GM23338 (cell line): ENCODE data around the gene RFNG. TPM values are rescaled to one million over a fixed set of nuclear protein-coding genes. Genes with fewer than 3 reads are reported as not detected.

Experiments
- ATAC-seq: fragments of 200-7000 bp; cut with Tn5 transposase; 3 replicates; pipeline ENCODE4 v1.9.1; 2020
- DNase-seq: peaks from one replicate; pipeline ENCODE4 v3.0.0-alpha.2; 2015; ENCODE audit warnings: low spot score
- H2AFZ ChIP-seq: fragments of 200-600 bp; sonication (generic); 2 replicates; pipeline ENCODE4 v1.8.0; 2016; ENCODE audit warnings: antibody characterized with exemption, mild to moderate bottlenecking, moderate library complexity
- H3F3A ChIP-seq: fragments of 200-600 bp; sonication (generic); replicated peaks from 2 replicates; pipeline ENCODE4 v1.8.0; 2017; ENCODE audit warnings: antibody characterized with exemption, mixed run types, low read depth
- H3K27ac ChIP-seq: fragments of 200-600 bp; sonication (generic); 2 replicates; pipeline ENCODE4 v1.6.1; 2016; ENCODE audit warnings: low read depth
- H3K27me3 ChIP-seq: fragments of 200-600 bp; sonication (generic); 2 replicates; pipeline ENCODE4 v1.8.0; 2016; ENCODE audit warnings: mild to moderate bottlenecking, mixed run types, moderate library complexity; ENCODE audit not compliant: insufficient read depth
- H3K36me3 ChIP-seq: fragments of 200-600 bp; sonication (generic); 2 replicates; pipeline ENCODE4 v1.8.0; 2016; ENCODE audit warnings: mild to moderate bottlenecking; ENCODE audit not compliant: insufficient read depth
- H3K4me1 ChIP-seq: fragments of 200-600 bp; sonication (generic); 2 replicates; pipeline ENCODE4 v1.8.0; 2016; ENCODE audit warnings: mild to moderate bottlenecking, moderate library complexity; ENCODE audit not compliant: insufficient read depth
- H3K4me2 ChIP-seq: fragments of 200-600 bp; sonication (generic); 2 replicates; pipeline ENCODE4 v1.7.1; 2017; ENCODE audit warnings: mixed run types
- H3K4me3 ChIP-seq: fragments of 200-600 bp; sonication (generic); 2 replicates; pipeline ENCODE4 v1.6.1; 2016; ENCODE audit warnings: mixed run types
- H3K79me2 ChIP-seq: fragments of 200-600 bp; sonication (generic); replicated peaks from 2 replicates; pipeline ENCODE4 v1.8.0; 2017; ENCODE audit warnings: mild to moderate bottlenecking; ENCODE audit not compliant: insufficient read depth
- H3K9me2 ChIP-seq: fragments of 200-600 bp; sonication (generic); 2 replicates; pipeline ENCODE4 v1.8.0; 2017; ENCODE audit not compliant: insufficient read depth
- H4K20me1 ChIP-seq: fragments of 200-600 bp; sonication (generic); replicated peaks from 2 replicates; pipeline ENCODE4 v1.8.0; 2017; ENCODE audit warnings: mild to moderate bottlenecking; ENCODE audit not compliant: insufficient read depth
- H3K27ac Mint-ChIP-seq: 2 replicates; pipeline ENCODE4 v1.8.0; 2020; ENCODE audit warnings: inconsistent platforms, mild to moderate bottlenecking, moderate library complexity, mixed read lengths
- H3K27me3 Mint-ChIP-seq: 3 replicates; pipeline ENCODE4 v1.8.0; 2022; ENCODE audit warnings: low read depth, mild to moderate bottlenecking, moderate library complexity, mixed read lengths, inconsistent platforms; ENCODE audit not compliant: insufficient read depth, poor library complexity
- H3K36me3 Mint-ChIP-seq: 3 replicates; pipeline ENCODE4 v1.8.0; 2021; ENCODE audit warnings: low read depth, mild to moderate bottlenecking, inconsistent platforms, moderate library complexity, mixed read lengths
- H3K4me1 Mint-ChIP-seq: 3 replicates; pipeline ENCODE4 v1.8.0; 2020; ENCODE audit warnings: mild to moderate bottlenecking, inconsistent platforms, mixed read lengths
- H3K4me3 Mint-ChIP-seq: 3 replicates; pipeline ENCODE4 v1.8.0; 2021; ENCODE audit warnings: moderate library complexity, mild to moderate bottlenecking, inconsistent platforms, mixed read lengths
- H3K9me3 Mint-ChIP-seq: 3 replicates; pipeline ENCODE4 v1.8.0; 2020; ENCODE audit warnings: moderate library complexity, mild to moderate bottlenecking, inconsistent platforms, mixed read lengths
- CREB1 ChIP-seq: fragments of 250-450 bp; sonication (Bioruptor Pico); IDR thresholded peaks from 2 replicates; pipeline ENCODE4 v1.5.0; 2020; ENCODE audit warnings: low read depth, mild to moderate bottlenecking, moderate library complexity
- CTCF ChIP-seq, 2 experiments: fragments of 200-600 bp in 1 of 2; sonication (generic) in 1 of 2; conservative IDR thresholded peaks; 2 replicates each; pipeline versions ENCODE4 v1.5.1 to v1.6.1; 2016 to 2017; ENCODE audit warnings: antibody characterized with exemption in 2 of 2, low read depth in 2 of 2, mild to moderate bottlenecking in 2 of 2, moderate library complexity in 1 of 2
- ETS1 ChIP-seq: IDR thresholded peaks from 2 replicates; pipeline ENCODE4 v1.6.1; 2016; ENCODE audit warnings: antibody characterized with exemption
- EZH2 ChIP-seq: fragments of 200-600 bp; sonication (generic); IDR thresholded peaks from one replicate; pipeline ENCODE4 v1.8.0; 2017; ENCODE audit warnings: antibody characterized with exemption, mild to moderate bottlenecking, low read depth; ENCODE audit not compliant: unreplicated experiment
- EZH2phosphoT487 ChIP-seq: fragments of 200-600 bp; sonication (generic); IDR thresholded peaks from one replicate; pipeline ENCODE4 v1.8.1; 2018; ENCODE audit warnings: antibody characterized with exemption; ENCODE audit not compliant: unreplicated experiment
- JUNB ChIP-seq: IDR thresholded peaks from one replicate; pipeline ENCODE4 v1.6.1; 2016; ENCODE audit warnings: antibody characterized with exemption; ENCODE audit not compliant: unreplicated experiment
- NANOG ChIP-seq: IDR thresholded peaks from 2 replicates; pipeline ENCODE4 v1.6.1; 2016; ENCODE audit warnings: antibody characterized with exemption, borderline replicate concordance
- POLR2AphosphoS5 ChIP-seq: IDR thresholded peaks from 2 replicates; pipeline ENCODE4 v1.6.1; 2016; ENCODE audit warnings: antibody characterized with exemption, low read depth
- REST ChIP-seq: IDR thresholded peaks from one replicate; pipeline ENCODE4 v1.6.1; 2018; ENCODE audit warnings: antibody characterized with exemption; ENCODE audit not compliant: unreplicated experiment
- STAT1 ChIP-seq: IDR thresholded peaks from one replicate; pipeline ENCODE4 v1.6.1; 2016; ENCODE audit warnings: antibody characterized with exemption; ENCODE audit not compliant: unreplicated experiment
- ZNF114 ChIP-seq: fragments of 250-450 bp; sonication (Bioruptor Pico); IDR thresholded peaks from 2 replicates; pipeline ENCODE4 v1.5.0; 2020; ENCODE audit warnings: mild to moderate bottlenecking, moderate library complexity
- ZNF331 ChIP-seq: fragments of 250-450 bp; sonication (Bioruptor Pico); IDR thresholded peaks from 2 replicates; pipeline ENCODE4 v1.5.0; 2020; ENCODE audit warnings: low read depth, mild to moderate bottlenecking, moderate library complexity
- ZNF462 ChIP-seq: fragments of 250-450 bp; sonication (Bioruptor Pico); IDR thresholded peaks from 2 replicates; pipeline ENCODE4 v1.5.0; 2020; ENCODE audit warnings: mild to moderate bottlenecking, moderate library complexity
- polyA plus RNA-seq: library from polyadenylated mRNA; unstranded; fragments of >200 nt; fragmentation: Nextera tagmentation; extraction: Ambion mirVana; gene quantifications from 2 replicates; pipeline ENCODE4 v1.2.1, GENCODE V29; 2016
- total RNA-seq: library from RNA; depleted of rRNA; stranded (reverse); fragments of >200 nt; shearing (Covaris generic); gene quantifications from 2 replicates; pipeline ENCODE4 v1.2.3, GENCODE V29; 2014

The RFNG gene
- total and polyA plus RNA-seq, 2 experiments from 2014 or later, result 18.0 to 44.7 TPM

- Mint-ChIP-seq H3K4me3 (no peak overlapping the region), H3K27me3 (peaks cover 11% of the 10 kb centered on the region), H3K4me1 (no peaks in the 10 kb centered on the region; the same call in 2 of the 3 replicates), H3K9me3 (no peaks in the 10 kb centered on the region), H3K27ac (no peak overlapping the region), H3K36me3 (peaks cover 8% of the 10 kb centered on the region)
- no peak for DNase-seq
- Histone ChIP-seq H3K4me1 (no peaks in the 10 kb centered on the region), H3K4me2 (no peak overlapping the region), H2AFZ (no peak overlapping the region), H3K27me3 (no peaks in the 10 kb centered on the region), H3K4me3 (no peak overlapping the region), H3K36me3 (no peaks in the 10 kb centered on the region), H3K27ac (no peak overlapping the region), H3K79me2 (peaks cover 9% of the 10 kb centered on the region; the same call in 1 of the 2 replicates), H3F3A (0 out of 2 replicates have a peak, but pooled peaks cover 6% of the 10 kb centered on the region), H3K9me2 (no peaks in the 10 kb centered on the region), H4K20me1 (peaks cover 8% of the 10 kb centered on the region; the same call in 1 of the 2 replicates)
- no peak for TF ChIP-seq STAT1
- TF ChIP-seq ZNF331 (CRISPR knock-in tag), result no peak
- TF ChIP-seq JUNB, result no peak
- TF ChIP-seq POLR2AphosphoS5, result no peak
- no peak for TF ChIP-seq CTCF (conservative IDR thresholded peaks at IDR 0.05; ENCODE audit: low read depth in 2 of 2)
- no peak for TF ChIP-seq ETS1
- TF ChIP-seq EZH2, result no peak
- no peak for TF ChIP-seq EZH2phosphoT487
- TF ChIP-seq REST, result no peak
- TF ChIP-seq NANOG, result no peak
- TF ChIP-seq ZNF462 (CRISPR knock-in tag), result no peak
- TF ChIP-seq CREB1, result no peak
- no peak for TF ChIP-seq ZNF114 (CRISPR knock-in tag)
- no peak for ATAC-seq
Observed at GRCh38 chr17:82049106-82049505, 2.5 kb downstream of the RFNG start.
